HepG2 (cell line): ENCODE measurements around the gene TAB3.

Source experiments
- ATF7 ChIP-seq, 2 experiments: fragments of 450-650 bp in 1 of 2; sonication (generic) in 1 of 2; formaldehyde crosslinking in 1 of 2; IDR thresholded peaks; 2 replicates each; pipeline versions ENCODE4 v1.4.0 to v1.6.1; 2016 to 2020; ENCODE audit warnings: antibody characterized with exemption in 1 of 2, mild to moderate bottlenecking in 1 of 2, missing genetic modification reagents in 1 of 2
- NKX3-1 ChIP-seq: sonication (generic); formaldehyde crosslinking; IDR thresholded peaks from 2 replicates; pipeline ENCODE4 v1.5.0; 2020; ENCODE audit warnings: missing genetic modification reagents
- SP1 ChIP-seq, 2 experiments: fragments of 450-650 bp in 1 of 2; sonication (generic) in 1 of 2; formaldehyde crosslinking in 1 of 2; IDR thresholded peaks; 2 replicates each; pipeline versions ENCODE4 v1.4.0 to v1.6.1; 2016 to 2020; ENCODE audit warnings: missing genetic modification reagents in 1 of 2
- TAF1 ChIP-seq: sonication (generic); formaldehyde crosslinking; IDR thresholded peaks from 2 replicates; pipeline ENCODE4 v1.4.0; 2020; ENCODE audit warnings: missing genetic modification reagents
- TF ChIP-seq, protein P1 (sequence below), 2 experiments: IDR thresholded peaks; 2 replicates each; pipeline ENCODE4 v1.6.1; 2011 to 2012; ENCODE audit warnings: low read length in 2 of 2, borderline replicate concordance in 1 of 2, low read depth in 1 of 2, mild to moderate bottlenecking in 1 of 2, moderate library complexity in 1 of 2
- TF ChIP-seq, protein P2 (sequence below): IDR thresholded peaks from 2 replicates; pipeline ENCODE4 v1.6.1; 2016

DNA sequence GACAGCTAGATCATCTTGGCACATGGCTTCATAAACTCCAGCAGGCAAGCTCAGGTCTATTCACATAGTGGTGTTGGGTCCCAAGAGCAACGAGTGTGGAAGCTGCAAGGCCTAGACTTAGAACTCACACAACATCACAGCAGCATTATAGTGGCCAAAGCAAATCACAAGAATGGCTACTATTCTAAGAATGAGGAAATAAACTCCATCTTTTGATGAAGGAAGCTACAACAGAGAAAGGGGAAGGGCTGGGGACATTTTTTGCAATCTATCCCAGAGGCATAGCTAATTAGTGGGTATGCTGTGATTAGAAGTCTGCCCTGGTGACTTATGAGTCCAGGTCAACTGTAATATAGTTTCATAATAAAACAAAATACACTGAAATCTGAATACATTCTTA lies 42.9 kb upstream of the TAB3 start:
- no peak for TF ChIP-seq TAF1
- no peak for TF ChIP-seq ATF7 (IDR thresholded peaks at IDR 0.05)
- TF ChIP-seq ATF7 (CRISPR knock-in tag; IDR thresholded peaks at IDR 0.05): no peak
- TF ChIP-seq, protein P1, sequence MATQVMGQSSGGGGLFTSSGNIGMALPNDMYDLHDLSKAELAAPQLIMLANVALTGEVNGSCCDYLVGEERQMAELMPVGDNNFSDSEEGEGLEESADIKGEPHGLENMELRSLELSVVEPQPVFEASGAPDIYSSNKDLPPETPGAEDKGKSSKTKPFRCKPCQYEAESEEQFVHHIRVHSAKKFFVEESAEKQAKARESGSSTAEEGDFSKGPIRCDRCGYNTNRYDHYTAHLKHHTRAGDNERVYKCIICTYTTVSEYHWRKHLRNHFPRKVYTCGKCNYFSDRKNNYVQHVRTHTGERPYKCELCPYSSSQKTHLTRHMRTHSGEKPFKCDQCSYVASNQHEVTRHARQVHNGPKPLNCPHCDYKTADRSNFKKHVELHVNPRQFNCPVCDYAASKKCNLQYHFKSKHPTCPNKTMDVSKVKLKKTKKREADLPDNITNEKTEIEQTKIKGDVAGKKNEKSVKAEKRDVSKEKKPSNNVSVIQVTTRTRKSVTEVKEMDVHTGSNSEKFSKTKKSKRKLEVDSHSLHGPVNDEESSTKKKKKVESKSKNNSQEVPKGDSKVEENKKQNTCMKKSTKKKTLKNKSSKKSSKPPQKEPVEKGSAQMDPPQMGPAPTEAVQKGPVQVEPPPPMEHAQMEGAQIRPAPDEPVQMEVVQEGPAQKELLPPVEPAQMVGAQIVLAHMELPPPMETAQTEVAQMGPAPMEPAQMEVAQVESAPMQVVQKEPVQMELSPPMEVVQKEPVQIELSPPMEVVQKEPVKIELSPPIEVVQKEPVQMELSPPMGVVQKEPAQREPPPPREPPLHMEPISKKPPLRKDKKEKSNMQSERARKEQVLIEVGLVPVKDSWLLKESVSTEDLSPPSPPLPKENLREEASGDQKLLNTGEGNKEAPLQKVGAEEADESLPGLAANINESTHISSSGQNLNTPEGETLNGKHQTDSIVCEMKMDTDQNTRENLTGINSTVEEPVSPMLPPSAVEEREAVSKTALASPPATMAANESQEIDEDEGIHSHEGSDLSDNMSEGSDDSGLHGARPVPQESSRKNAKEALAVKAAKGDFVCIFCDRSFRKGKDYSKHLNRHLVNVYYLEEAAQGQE (IDR thresholded peaks at IDR 0.05; ENCODE audit: borderline replicate concordance in 1 of 2, low read depth in 1 of 2, low read length in 2 of 2): no peak
- no peak for TF ChIP-seq SP1 (IDR thresholded peaks at IDR 0.05)
- TF ChIP-seq SP1 (CRISPR knock-in tag; IDR thresholded peaks at IDR 0.05): no peak
- TF ChIP-seq, protein P2, sequence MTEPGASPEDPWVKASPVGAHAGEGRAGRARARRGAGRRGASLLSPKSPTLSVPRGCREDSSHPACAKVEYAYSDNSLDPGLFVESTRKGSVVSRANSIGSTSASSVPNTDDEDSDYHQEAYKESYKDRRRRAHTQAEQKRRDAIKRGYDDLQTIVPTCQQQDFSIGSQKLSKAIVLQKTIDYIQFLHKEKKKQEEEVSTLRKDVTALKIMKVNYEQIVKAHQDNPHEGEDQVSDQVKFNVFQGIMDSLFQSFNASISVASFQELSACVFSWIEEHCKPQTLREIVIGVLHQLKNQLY (CRISPR knock-in tag): no peak
- TF ChIP-seq NKX3-1 (CRISPR knock-in tag): no peak
